HepG2 (cell line): Measurements from ENCODE around the gene LIMS2. TPM values are rescaled to one million over a fixed set of nuclear protein-coding genes. Genes with fewer than 3 reads are reported as not detected.

Experiments
- ARNT ChIP-seq: fragments of 450-650 bp; IDR thresholded peaks from 2 replicates; pipeline ENCODE4 v1.6.1; 2017
- EEA1 ChIP-seq: sonication (generic); formaldehyde crosslinking; IDR thresholded peaks from 2 replicates; pipeline ENCODE4 v1.5.1; 2020; ENCODE audit warnings: mild to moderate bottlenecking, missing genetic modification reagents, borderline replicate concordance
- EED ChIP-seq: sonication (generic); formaldehyde crosslinking; IDR thresholded peaks from 2 replicates; pipeline ENCODE4 v1.5.0; 2020; ENCODE audit warnings: mild to moderate bottlenecking, missing genetic modification reagents
- ELF1 ChIP-seq: sonication (generic); formaldehyde crosslinking; IDR thresholded peaks from 2 replicates; pipeline ENCODE4 v1.4.0; 2020; ENCODE audit warnings: missing genetic modification reagents
- FOXJ3 ChIP-seq: sonication (generic); formaldehyde crosslinking; IDR thresholded peaks from 2 replicates; pipeline ENCODE4 v1.4.0; 2020; ENCODE audit warnings: missing genetic modification reagents, mild to moderate bottlenecking, borderline replicate concordance
- HOXD1 ChIP-seq: sonication (generic); formaldehyde crosslinking; IDR thresholded peaks from 2 replicates; pipeline ENCODE4 v1.5.0; 2020; ENCODE audit warnings: missing genetic modification reagents
- ISL2 ChIP-seq: sonication (generic); formaldehyde crosslinking; IDR thresholded peaks from 2 replicates; pipeline ENCODE4 v1.5.0; 2020; ENCODE audit warnings: missing genetic modification reagents
- KDM2A ChIP-seq: sonication (generic); formaldehyde crosslinking; IDR thresholded peaks from 2 replicates; pipeline ENCODE4 v1.4.0; 2020; ENCODE audit warnings: low read depth, missing genetic modification reagents, borderline replicate concordance
- POLR2A ChIP-seq, 2 experiments: IDR thresholded peaks; 2 replicates each; pipeline ENCODE4 v1.6.1; 2011; ENCODE audit warnings: low read depth in 2 of 2, low read length in 2 of 2, mild to moderate bottlenecking in 1 of 2, moderate library complexity in 1 of 2; ENCODE audit not compliant: insufficient read depth in 1 of 2
- RNF219 ChIP-seq: sonication (generic); formaldehyde crosslinking; IDR thresholded peaks from 2 replicates; pipeline ENCODE4 v1.5.0; 2020; ENCODE audit warnings: mild to moderate bottlenecking, missing genetic modification reagents
- SNAI1 ChIP-seq: sonication (generic); formaldehyde crosslinking; IDR thresholded peaks from 2 replicates; pipeline ENCODE4 v1.5.0; 2020; ENCODE audit warnings: mild to moderate bottlenecking, missing genetic modification reagents, borderline replicate concordance
- TCF7 ChIP-seq: sonication (generic); IDR thresholded peaks from 2 replicates; pipeline ENCODE4 v1.6.1; 2016; ENCODE audit warnings: antibody characterized with exemption, low read depth
- TOE1 ChIP-seq: sonication (generic); formaldehyde crosslinking; IDR thresholded peaks from 2 replicates; pipeline ENCODE4 v1.4.0; 2020; ENCODE audit warnings: mild to moderate bottlenecking, missing genetic modification reagents
- ZBTB42 ChIP-seq: sonication (generic); formaldehyde crosslinking; IDR thresholded peaks from 2 replicates; pipeline ENCODE4 v1.5.0; 2020; ENCODE audit warnings: mild to moderate bottlenecking, missing genetic modification reagents
- ZBTB49 ChIP-seq: sonication (generic); formaldehyde crosslinking; IDR thresholded peaks from 2 replicates; pipeline ENCODE4 v1.4.0; 2020; ENCODE audit warnings: missing genetic modification reagents, borderline replicate concordance
- ZFYVE20 ChIP-seq: sonication (generic); formaldehyde crosslinking; IDR thresholded peaks from 2 replicates; pipeline ENCODE4 v1.8.0; 2023; ENCODE audit warnings: low read depth, mild to moderate bottlenecking, moderate library complexity, missing genetic modification reagents, borderline replicate concordance
- ZNF276 ChIP-seq: sonication (generic); formaldehyde crosslinking; IDR thresholded peaks from 2 replicates; pipeline ENCODE4 v1.4.0; 2020; ENCODE audit warnings: mild to moderate bottlenecking, low read depth, missing genetic modification reagents
- ZNF414 ChIP-seq: sonication (generic); formaldehyde crosslinking; IDR thresholded peaks from 2 replicates; pipeline ENCODE4 v1.5.0; 2020; ENCODE audit warnings: missing genetic modification reagents
- ZNF800 ChIP-seq: sonication (generic); formaldehyde crosslinking; IDR thresholded peaks from 2 replicates; pipeline ENCODE4 v1.4.0; 2020; ENCODE audit warnings: missing genetic modification reagents
- polyA plus RNA-seq, 8 experiments: library from polyadenylated mRNA; depleted of rRNA in 3 of 8; stranded (reverse) in 7 of 8; unstranded in 1 of 8; fragments of >200 nt; fragmentation: Illumina TruSeq in 4 of 8; extraction: Trizol in 4 of 8; gene quantifications; 2 replicates each; pipeline versions ENCODE4 v1.2.1 to v1.2.3, GENCODE V29; 2011 to 2016; ENCODE audit warnings: low read depth in 4 of 8, missing spikeins in 1 of 8, mixed read lengths in 1 of 8; ENCODE audit not compliant: insufficient read depth in 1 of 8
- total RNA-seq, 5 experiments: library from RNA; depleted of rRNA; stranded (reverse); fragments of >200 nt; fragmentation: Illumina TruSeq; extraction: Trizol; gene quantifications; 2 replicates each; pipeline ENCODE4 v1.2.3, GENCODE V29; 2016; ENCODE audit warnings: low read depth in 1 of 5

The LIMS2 gene
- total and polyA plus RNA-seq, 2 of the 13 experiments (the other 11 are each of a cell fraction or from before 2014, with no cell fraction given) = 1.0 to 1.9 TPM

- TF ChIP-seq RNF219 (no peak), ZNF276 (CRISPR knock-in tag) (no peak), POLR2A (IDR thresholded peaks at IDR 0.05; ENCODE audit: insufficient read depth in 1 of 2, low read depth in 2 of 2, low read length in 2 of 2) (no peak), FOXJ3 (CRISPR knock-in tag) (no peak), TOE1 (0 out of 2 replicates have a peak, but pooled peaks have one; percentile 53), ISL2 (no peak), ZBTB49 (CRISPR knock-in tag) (no peak), ZNF800 (0 out of 2 replicates have a peak, but pooled peaks have one; percentile 25), TCF7 (no peak), EED (CRISPR knock-in tag) (no peak), ZBTB42 (CRISPR knock-in tag) (no peak), KDM2A (CRISPR knock-in tag) (peak; percentile 89), HOXD1 (CRISPR knock-in tag) (0 out of 2 replicates have a peak, but pooled peaks have one; percentile 42), EEA1 (no peak), ZNF414 (0 out of 2 replicates have a peak, but pooled peaks have one; percentile 39), ELF1 (CRISPR knock-in tag) (0 out of 2 replicates have a peak, but pooled peaks have one; percentile 20), ZFYVE20 (no peak), SNAI1 (CRISPR knock-in tag) (no peak), ARNT (no peak)
Observed at GRCh38 chr2:127591221-127591923, 84.0 kb downstream of the LIMS2 start (continued).
